GM18951 (cell line): ENCODE measurements around the gene PLCH1.
"Not testable (repeated sequence)": the region's sequence is repeated elsewhere in the genome, so short reads cannot be mapped to it uniquely, and the experiment has no call there.

ENCODE experiments used
- POLR2A ChIP-seq: IDR thresholded peaks from 4 replicates; pipeline ENCODE4 v1.6.1; 2011; ENCODE audit warnings: mild to moderate bottlenecking; ENCODE audit not compliant: insufficient read length, insufficient read depth; ENCODE audit errors: extremely low read depth
- in situ Hi-C: fragments of 300-500 bp; cut with MboI; formaldehyde crosslinking; loops from one replicate; pipeline ENCODE4 v1.12.0; 2022; ENCODE audit warnings: low sequenced_read_pairs, mixed read lengths, inconsistent platforms; ENCODE audit not compliant: unreplicated experiment

PLCH1 gene

DNA sequence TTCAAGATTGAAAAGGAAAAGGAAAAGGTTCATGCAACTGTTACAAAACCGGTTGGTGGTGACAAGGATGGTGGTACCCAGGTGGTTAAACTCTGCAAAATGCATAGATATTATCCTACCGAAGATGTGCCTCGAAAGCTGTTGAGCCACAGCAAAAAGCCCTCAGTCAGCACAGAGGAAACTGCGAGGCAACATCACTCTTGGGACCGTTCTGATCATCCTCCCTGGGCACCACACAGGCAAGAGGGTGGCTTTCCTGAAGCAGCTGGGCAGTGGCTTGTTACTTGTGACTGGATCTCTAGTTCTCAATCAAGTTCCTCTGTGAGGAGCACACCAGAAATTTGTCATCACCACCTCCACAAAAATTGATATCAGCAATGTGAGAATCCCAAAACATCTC, 86.9 kb downstream of the PLCH1 start:
- in situ Hi-C loops, result no loop called here
- TF ChIP-seq POLR2A, result no peak

DNA sequence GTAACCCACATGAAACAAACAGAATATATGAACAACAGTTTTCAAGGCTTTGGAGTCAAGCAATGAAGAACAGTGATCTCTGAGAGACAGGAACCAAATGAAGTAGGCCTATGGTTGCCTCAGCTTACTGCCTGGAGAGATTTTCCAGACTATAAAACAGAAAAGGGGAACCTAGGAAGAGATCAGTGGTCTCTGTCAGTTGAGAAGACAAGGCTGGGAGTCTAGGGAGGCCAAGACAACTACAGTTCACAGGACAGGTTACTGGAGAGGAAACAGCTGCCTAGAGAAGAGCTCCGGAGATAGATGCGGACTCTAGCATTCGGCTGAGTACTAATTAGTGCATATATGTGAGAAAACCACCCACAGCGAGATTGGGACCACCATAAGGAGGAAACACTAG, 87.7 kb downstream of the PLCH1 start:
- in situ Hi-C loops, result no loop called here
- no peak for TF ChIP-seq POLR2A

DNA sequence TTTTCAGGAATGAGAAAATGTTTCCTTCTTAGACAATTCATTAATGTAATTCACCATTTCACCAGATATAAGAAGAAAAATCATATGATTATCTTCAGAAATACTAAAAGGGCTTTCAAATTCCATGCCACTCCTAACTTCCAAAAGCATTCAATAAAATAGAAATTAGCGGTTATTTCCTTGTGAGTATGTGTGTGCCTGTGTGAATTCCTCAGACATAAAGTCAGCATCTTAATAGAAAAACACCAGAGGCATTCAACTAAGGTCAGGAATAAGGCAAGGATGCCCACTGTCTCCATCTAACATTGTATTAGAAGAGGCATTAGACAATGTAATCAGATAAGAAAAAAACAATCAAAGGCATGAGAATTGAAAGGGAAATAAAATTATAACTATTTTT, 88.4 kb downstream of the PLCH1 start:
- TF ChIP-seq POLR2A, result no peak
- in situ Hi-C loops, result no loop called here

DNA sequence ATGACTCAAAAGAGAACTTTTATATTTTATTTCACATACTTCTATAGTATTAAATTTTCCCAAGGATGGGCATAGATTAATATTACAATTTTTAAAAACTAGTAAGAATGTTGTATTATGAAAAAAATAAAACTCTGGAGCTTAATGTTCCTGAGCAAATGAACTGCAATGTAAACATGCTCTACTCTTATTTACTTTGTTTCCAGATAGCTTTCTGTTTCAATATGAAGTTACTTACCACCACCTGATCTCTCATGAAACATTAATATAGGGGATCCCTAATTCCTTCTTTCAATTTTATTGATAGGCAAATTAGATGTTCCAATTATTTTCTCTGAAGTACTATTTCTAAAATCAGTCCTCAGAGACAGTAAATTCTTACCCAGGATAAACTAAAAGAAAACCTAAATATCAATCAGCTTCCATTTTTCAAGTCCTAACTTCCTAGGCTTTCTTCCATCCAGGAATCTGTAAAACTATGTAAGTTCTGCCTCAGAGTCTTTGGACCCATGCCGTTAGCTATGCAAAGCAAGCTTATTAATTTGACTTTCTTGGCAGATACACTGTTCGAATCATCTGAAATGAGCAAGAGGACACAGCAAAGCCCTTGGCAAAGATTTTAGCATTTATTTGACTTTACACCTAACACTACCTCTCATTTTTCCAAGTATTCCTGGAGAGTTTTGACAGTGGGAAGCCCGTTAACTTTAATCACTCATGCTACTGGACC, 93.2 kb downstream of the PLCH1 start:
- TF ChIP-seq POLR2A, result no peak
- in situ Hi-C loops, result no loop called here

DNA sequence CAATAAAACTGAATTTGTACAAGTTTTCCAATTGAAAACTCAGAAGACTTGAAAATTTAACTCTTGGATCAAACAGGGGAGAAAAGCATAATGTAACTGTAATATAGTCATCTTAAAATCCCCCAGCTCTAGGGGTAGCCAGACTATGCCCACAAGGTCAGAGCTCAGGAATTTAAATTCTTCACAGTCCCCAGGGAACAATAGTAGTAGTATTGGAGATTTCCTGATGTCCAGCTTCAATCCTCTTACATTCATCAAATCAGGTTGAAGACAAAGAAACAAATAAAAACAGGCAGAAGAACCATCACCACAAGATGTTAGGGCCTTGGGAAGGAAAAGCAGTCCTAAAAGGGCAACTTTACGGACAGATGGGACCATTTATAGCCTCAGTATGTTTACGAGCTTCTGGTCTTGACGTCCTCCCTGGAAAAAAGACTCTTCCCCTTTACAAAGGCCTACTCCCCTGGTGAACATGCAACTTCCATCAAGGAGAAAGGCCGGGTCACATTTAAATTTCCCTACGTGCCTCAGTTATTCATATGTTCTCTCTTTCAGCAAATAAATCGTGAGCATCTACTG, 96.8 kb downstream of the PLCH1 start:
- in situ Hi-C loops, result no loop called here
- no peak for TF ChIP-seq POLR2A

DNA sequence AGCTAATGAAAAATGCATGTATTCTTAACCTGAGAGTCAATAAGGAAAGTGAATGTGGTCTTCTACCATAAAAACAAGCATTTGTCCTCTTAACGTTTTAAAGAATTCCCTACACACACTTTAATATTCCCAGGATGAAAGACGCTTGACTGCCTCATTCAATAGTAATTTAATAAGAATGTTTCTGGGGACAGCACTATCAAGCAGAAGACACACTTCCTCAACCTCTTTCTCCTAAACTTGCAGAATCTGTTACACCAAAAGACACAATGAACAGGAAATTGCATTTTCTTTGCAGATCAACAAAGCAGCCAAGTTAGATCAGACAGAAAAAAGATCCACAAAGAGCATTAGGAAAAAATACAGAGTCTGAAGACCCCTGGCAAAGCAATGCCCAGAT, 97.7 kb downstream of the PLCH1 start:
- in situ Hi-C loops, result no loop called here

DNA sequence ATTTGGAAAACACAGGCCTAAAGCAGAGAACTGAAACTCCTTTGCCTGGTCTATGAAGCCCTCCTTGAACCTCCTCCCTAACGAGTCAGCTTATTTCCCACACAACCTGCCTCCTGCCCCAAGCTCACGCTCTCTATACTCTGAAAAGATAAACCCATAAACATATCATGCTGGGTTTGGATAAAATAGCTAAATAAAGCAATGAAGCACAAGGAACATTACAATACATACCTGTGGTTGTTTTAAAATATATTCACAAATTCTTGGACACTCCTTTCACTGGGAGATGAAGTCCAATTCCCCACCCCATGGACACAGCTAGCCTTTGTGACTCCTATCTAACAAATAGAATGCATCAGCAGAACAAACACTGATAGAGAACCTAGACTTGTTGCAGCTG, 98.2 kb downstream of the PLCH1 start:
- in situ Hi-C loops, result no loop called here
- no peak for TF ChIP-seq POLR2A

More for the DNA sequence above, 97.7 kb downstream of the PLCH1 start:
- TF ChIP-seq POLR2A, result no peak

DNA sequence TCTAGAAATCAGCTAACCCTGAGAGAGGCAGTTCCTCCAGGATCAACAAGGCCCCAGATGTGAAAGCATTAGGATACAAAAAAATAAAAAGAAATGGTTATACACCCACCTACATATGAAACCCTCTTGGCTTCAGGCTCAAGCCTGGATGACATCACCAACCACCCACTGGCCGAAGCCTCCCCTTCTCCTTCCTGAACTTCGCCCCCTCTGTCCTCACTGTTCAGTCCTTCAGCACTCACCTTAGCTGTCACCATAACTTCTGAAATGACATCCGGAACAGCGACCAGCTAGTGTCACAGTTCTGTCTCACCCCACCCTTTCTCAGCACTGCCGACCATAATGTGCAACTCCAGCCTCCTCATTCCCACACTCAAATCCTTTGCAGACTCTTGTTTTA, 98.7 kb downstream of the PLCH1 start:
- TF ChIP-seq POLR2A, result no peak

DNA sequence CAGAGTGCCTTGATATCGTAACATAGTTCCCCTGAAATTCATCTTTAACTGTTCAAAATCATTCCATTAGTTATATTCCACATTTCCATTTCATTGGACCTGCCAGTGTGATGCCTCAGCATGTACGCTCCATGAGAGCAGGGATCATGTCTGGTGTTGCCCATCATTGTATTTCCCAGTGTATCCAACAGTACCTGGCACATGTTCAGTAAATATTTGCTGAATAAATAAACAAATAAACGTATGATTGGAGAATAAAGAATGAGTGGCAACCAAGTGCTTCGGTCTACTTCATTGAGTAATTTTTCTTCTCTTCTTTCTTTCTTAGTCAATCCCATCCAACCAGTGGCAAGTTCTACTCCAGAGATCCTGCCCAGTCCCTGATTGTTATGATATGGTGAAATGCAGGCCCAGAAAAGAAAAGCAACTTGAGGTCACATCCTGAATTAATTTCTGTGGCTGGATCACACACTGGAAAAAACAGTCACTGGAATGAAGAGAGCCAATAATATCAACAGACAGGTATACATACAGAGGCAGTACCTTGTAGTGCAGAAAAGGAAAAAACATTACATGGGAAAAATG, 101.2 kb downstream of the PLCH1 start:
- TF ChIP-seq POLR2A, result no peak
- in situ Hi-C loops, result no loop called here

More for the DNA sequence above, 98.7 kb downstream of the PLCH1 start:
- in situ Hi-C loops, result no loop called here

DNA sequence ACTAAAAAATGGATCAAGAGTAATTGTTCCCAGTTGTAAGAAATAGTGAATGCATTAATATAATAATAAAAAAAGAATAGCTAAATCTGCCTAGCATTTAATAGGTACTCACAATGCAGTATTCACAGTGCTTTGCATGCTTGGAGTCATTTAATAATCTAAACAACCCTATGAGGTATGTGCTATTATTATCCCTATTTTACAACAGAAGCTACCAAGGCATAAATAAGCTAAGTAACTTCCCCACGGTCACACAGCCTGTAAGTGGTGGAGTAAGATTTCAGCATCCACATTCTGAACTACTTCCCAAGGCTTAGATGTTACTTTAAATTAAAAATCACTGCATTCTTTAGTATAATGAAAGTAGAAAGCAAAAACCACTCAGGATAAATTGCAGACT, 102.9 kb downstream of the PLCH1 start:
- TF ChIP-seq POLR2A, result no peak
- in situ Hi-C loops, result no loop called here

DNA sequence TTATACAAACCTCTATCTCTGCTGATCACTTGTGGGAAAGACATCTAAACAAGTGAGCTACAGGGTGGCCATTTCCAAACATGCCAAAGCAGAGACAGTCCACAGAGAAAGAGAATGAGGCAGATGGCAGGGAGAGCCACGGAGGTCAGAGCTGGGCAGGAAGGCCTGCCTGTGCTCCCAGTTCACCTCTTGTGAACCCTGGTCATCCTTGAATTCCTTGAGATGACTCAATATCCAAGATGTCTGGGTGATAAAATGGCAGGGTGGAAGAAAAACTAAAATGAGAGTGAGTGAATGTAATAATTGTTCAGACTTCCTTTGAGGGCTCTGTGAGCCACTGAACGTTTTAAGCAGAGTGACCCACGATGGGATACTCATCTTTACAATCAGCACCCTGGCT, 104.8 kb downstream of the PLCH1 start:
- in situ Hi-C loops, result no loop called here
- no peak for TF ChIP-seq POLR2A

DNA sequence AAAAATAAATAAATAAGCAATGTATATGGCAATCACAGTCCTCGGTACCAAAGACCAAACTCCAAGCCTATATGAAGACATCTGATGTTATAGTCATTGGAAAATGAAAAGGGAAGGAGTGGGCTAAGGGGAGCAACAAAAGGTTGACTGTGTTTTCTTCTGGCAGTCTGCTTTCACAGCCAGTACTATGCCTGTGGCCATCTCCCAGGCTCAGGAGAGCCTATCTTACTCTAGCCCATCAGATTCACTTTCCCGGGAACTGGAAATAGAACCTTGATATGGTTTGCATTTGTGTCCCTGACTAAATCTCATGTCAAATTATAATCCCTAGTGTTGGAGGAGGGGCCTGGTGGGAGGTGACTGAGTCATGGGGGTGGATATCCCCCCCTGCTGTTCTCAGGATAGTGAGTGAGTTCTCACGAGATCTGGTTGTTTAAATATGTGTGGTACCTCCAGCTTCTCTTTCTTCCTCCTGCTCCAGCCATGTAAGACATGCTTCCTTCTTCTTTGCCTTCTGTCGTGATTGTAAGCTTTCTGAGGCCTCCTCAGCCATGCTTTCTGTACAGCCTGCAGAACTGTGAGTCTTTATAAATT, 105.3 kb downstream of the PLCH1 start:
- TF ChIP-seq POLR2A, result no peak
- in situ Hi-C loops, result no loop called here

DNA sequence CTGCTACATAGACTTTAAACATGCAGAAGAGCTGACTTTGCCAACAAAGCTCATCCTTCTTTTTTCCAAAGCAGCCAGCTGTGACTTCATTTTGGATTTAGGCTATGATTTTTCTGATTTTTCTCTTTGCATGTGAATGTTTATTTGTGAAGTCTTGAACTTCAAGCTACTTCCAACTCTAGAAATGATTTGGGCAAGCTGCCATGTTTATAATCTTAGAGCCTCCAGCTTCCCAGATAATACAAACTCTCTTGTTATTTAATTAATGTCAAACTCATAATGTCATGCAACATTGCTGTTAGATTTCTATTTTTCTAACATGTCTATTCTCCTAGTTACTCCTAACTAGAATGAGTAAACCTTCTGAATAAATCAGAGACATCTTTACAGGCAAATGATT, 106.4 kb downstream of the PLCH1 start:
- in situ Hi-C loops, result not testable (repeated sequence)

DNA sequence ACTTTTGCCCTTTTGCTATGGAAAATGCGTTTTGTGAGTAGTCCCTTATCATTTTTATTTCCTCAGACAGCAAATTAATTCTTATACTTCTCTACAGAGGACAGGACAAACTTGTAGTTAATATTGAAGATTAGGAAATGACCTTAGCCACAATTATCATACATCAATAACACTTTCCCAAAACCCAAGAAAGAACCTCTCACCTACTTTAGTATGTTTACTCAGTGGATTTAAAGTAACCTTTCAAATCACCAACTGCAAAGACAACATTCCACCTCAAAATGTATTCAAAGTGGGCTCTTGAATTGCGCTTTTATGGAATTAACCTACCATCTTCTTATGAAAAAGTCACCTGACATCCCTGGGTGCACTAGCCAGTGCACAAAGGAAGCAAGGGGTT, 107.3 kb downstream of the PLCH1 start:
- no peak for TF ChIP-seq POLR2A
- in situ Hi-C loops, result no loop called here
